ENCODE data around the gene ELK4.
A peak's percentile ranks its signal among the peaks of the same experiment; 100 is the strongest.

ELK4 gene

DNA sequence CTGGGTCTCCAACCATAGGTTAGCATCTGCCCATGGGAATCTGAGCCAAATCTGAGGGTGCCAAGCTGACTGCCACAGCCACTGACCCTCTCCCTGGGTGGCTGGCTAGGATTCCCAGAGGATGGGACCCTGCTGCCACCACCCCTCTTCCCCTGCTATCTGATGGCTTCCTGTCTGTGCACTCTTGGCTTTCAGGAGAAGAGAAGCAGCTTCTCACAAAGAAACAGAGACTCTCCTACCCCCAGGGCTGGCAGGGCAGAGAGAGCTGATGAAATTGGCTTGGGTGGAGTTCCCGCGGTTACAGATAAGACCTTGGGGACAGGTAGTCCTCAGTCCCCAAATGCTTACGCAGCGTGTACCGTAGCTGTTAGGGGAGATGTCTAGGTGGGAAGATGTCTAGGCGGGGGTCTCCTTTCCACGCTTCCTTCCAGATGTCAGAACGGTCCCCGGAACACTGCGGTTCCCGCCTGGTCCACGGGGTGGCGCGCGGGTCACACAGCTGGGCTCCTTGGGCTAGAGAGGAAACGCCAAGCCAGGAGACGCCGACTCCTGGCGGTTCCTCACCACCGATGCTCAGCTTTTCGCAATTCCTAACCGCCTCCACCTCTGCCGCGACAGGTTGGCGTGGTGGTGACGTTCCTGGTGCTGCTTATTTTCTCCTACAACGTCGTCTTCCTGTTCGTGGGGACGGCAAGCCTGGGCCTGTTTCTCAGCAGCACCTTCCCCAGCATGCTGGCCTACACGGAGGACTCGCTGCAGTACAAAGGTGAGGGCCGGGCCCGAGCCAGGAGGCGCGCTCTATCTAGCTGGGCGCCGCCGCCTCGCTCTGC is 40.1 kb downstream of the ELK4 start:
- Histone ChIP-seq H3K18ac (ENCODE audit: low read length) (no peak overlapping the region), H3K4ac (ENCODE audit: low read depth, low read length) (no peak overlapping the region), H2BK5ac (ENCODE audit: low read length) (no peak overlapping the region), H3K27me3 (ENCODE audit: insufficient read depth, low read length, poor library complexity) (no peaks in the 10 kb centered on the region), H3K79me1 (ENCODE audit: low read length) (no peaks in the 10 kb centered on the region), H2BK120ac (ENCODE audit: low read depth, low read length) (no peak overlapping the region), H3K27ac (ENCODE audit: low read depth, low read length) (no peak overlapping the region), H3K79me2 (ENCODE audit: control insufficient read depth, insufficient read depth, low read length) (no peaks in the 10 kb centered on the region), H3K4me1 (ENCODE audit: control insufficient read depth, low read depth, low read length) (no peaks in the 10 kb centered on the region), H2BK15ac (replicated peaks; ENCODE audit: low read depth) (no peak overlapping the region), H3K4me2 (ENCODE audit: low read length) (peak overlapping the region; percentile 39), H3K9ac (ENCODE audit: low read length) (peak overlapping the region; percentile 63), H3K36me3 (ENCODE audit: control insufficient read depth, insufficient read depth, low read length) (no peaks in the 10 kb centered on the region), H4K8ac (ENCODE audit: low read depth, low read length) (no peak overlapping the region), H3K4me3 (ENCODE audit: low read length) (no peak overlapping the region), H3K23ac (ENCODE audit: low read length) (no peak overlapping the region), H4K5ac (ENCODE audit: low read length) (no peak overlapping the region), H2AK5ac (ENCODE audit: low read length) (no peak overlapping the region), H3K56ac (ENCODE audit: low read length) (peak overlapping the region; percentile 88)
- no CpG with 5 or more reads among the region's 40 CpGs for WGBS (ENCODE audit: extremely low coverage, insufficient coverage, low lambda C conversion rate)
- peak; percentile 93 for DNase-seq

DNA sequence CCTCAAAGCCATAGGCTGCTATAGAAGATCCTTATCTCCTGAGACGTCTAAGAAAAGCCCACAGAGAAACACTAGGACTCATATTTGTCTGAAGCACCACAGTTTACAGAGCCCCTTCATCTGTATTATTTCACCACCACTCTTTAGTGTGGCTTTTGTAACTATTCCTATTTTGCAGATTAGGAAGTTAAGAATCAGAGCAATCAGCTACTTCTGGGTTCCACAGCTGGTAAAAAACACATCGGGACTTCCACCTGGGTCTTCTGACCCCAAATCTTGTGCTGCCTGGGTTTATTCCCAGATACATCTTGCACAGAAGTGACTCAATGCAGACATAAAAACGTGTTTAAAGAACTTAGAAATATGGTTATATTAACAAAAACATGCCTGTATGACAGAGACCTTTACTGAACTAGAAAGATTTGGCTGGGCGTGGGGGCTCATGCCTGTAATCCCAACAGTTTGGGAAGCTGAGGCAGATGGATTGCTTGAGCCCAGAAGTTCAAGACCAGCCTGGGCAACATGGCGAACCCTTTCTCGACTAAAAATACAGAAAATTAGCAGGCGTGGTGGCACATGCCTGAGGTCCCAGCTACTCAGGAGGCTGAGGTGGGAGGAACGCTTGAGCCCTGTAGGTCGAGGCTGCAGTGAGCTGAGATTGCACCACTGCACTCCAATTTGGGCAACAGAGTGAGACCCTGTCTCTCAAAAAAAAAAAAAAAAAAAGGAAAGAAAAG is 40.9 kb downstream of the ELK4 start:
- no peak overlapping the region for H4K8ac ChIP-seq (ENCODE audit: low read depth, low read length)
- H3K23ac ChIP-seq (ENCODE audit: low read length), result no peak overlapping the region
- H2BK120ac ChIP-seq (ENCODE audit: low read depth, low read length), result no peak overlapping the region
- no peak overlapping the region for H3K4me2 ChIP-seq (ENCODE audit: low read length)
- H3K4me3 ChIP-seq (ENCODE audit: low read length), result no peak overlapping the region
- no peak overlapping the region for H3K18ac ChIP-seq (ENCODE audit: low read length)
- H2AK5ac ChIP-seq (ENCODE audit: low read length), result no peak overlapping the region
- H3K79me1 ChIP-seq (ENCODE audit: low read length), result no peaks in the 10 kb centered on the region
- H3K4ac ChIP-seq (ENCODE audit: low read depth, low read length), result no peak overlapping the region
- H3K56ac ChIP-seq (ENCODE audit: low read length), result no peak overlapping the region
- no peaks in the 10 kb centered on the region for H3K27me3 ChIP-seq (ENCODE audit: insufficient read depth, low read length, poor library complexity)
- no peak overlapping the region for H2BK15ac ChIP-seq (replicated peaks; ENCODE audit: low read depth)
- no peak overlapping the region for H2BK5ac ChIP-seq (ENCODE audit: low read length)
- no peaks in the 10 kb centered on the region for H3K36me3 ChIP-seq (ENCODE audit: control insufficient read depth, insufficient read depth, low read length)
- no peak overlapping the region for H3K9ac ChIP-seq (ENCODE audit: low read length)
- no peaks in the 10 kb centered on the region for H3K4me1 ChIP-seq (ENCODE audit: control insufficient read depth, low read depth, low read length)
- DNase-seq, result no peak
- no CpG with 5 or more reads among the region's 9 CpGs for WGBS (ENCODE audit: extremely low coverage, insufficient coverage, low lambda C conversion rate)
- no peak overlapping the region for H4K5ac ChIP-seq (ENCODE audit: low read length)
- H3K27ac ChIP-seq (ENCODE audit: low read depth, low read length), result no peak overlapping the region
- H3K79me2 ChIP-seq (ENCODE audit: control insufficient read depth, insufficient read depth, low read length), result no peaks in the 10 kb centered on the region

GRCh38 chr1:205590457-205590768 is 41.4 kb downstream of the ELK4 start:
- H3K4me1 ChIP-seq (ENCODE audit: control insufficient read depth, low read depth, low read length), result no peaks in the 10 kb centered on the region
- no peak overlapping the region for H2BK120ac ChIP-seq (ENCODE audit: low read depth, low read length)
- no peak overlapping the region for H2BK15ac ChIP-seq (replicated peaks; ENCODE audit: low read depth)
- no peak overlapping the region for H4K5ac ChIP-seq (ENCODE audit: low read length)
- H3K9ac ChIP-seq (ENCODE audit: low read length), result no peak overlapping the region
- H2AK5ac ChIP-seq (ENCODE audit: low read length), result no peak overlapping the region
- no peak overlapping the region for H3K4me3 ChIP-seq (ENCODE audit: low read length)
- H3K56ac ChIP-seq (ENCODE audit: low read length), result no peak overlapping the region
- H4K8ac ChIP-seq (ENCODE audit: low read depth, low read length), result no peak overlapping the region
- no peak overlapping the region for H3K27ac ChIP-seq (ENCODE audit: low read depth, low read length)
- H3K79me2 ChIP-seq (ENCODE audit: control insufficient read depth, insufficient read depth, low read length), result no peaks in the 10 kb centered on the region
- no peak for DNase-seq
- no peaks in the 10 kb centered on the region for H3K36me3 ChIP-seq (ENCODE audit: control insufficient read depth, insufficient read depth, low read length)
- no peaks in the 10 kb centered on the region for H3K79me1 ChIP-seq (ENCODE audit: low read length)
- no peak overlapping the region for H2BK5ac ChIP-seq (ENCODE audit: low read length)
- H3K18ac ChIP-seq (ENCODE audit: low read length), result no peak overlapping the region
- no peak overlapping the region for H3K4ac ChIP-seq (ENCODE audit: low read depth, low read length)
- no peak overlapping the region for H3K23ac ChIP-seq (ENCODE audit: low read length)
- no peaks in the 10 kb centered on the region for H3K27me3 ChIP-seq (ENCODE audit: insufficient read depth, low read length, poor library complexity)
- WGBS (ENCODE audit: extremely low coverage, insufficient coverage, low lambda C conversion rate), result no CpG with 5 or more reads among the region's 5 CpGs
- no peak overlapping the region for H3K4me2 ChIP-seq (ENCODE audit: low read length)

DNA sequence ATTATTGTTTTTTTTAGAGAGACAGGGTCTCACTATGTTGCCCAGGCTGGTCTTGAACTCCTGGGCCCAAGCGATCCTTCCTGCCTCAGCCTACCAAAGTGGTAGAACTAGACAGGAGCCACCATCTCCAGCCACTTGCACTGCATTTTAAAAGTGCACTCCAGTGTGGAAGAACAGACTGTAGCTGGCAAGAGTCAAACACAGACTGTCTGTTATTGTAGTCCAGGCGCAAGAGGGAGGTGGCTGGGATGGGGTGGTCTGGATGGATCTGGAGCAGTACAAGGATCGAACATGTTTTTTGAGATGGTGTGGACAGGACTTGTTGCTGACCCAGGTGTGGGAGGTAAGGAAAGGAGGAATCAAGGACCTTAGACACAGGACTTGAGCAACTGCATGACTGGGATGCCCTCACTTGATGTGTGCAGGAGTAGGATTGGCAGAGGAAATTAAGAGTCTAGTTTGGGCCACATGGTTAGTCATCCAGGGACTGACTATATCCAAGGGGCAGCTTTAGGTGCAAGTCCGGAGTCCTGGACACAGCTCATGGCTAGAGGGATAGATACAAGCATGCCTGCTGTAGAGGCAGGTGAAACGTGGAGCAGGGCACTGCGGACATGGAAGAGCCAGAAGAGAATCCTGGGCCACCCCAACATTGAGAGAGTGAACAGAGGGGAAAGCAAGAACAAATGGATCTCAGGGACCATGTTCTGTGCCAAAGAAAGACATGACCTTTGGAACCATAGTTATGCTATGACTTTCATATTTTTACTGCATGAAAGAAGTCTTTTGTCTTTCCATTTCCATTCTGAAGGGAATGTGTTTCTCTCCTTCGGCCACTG is 42.0 kb downstream of the ELK4 start:
- H3K79me2 ChIP-seq (ENCODE audit: control insufficient read depth, insufficient read depth, low read length), result no peaks in the 10 kb centered on the region
- DNase-seq, result no peak
- no peaks in the 10 kb centered on the region for H3K27me3 ChIP-seq (ENCODE audit: insufficient read depth, low read length, poor library complexity)
- no peak overlapping the region for H3K56ac ChIP-seq (ENCODE audit: low read length)
- H2BK5ac ChIP-seq (ENCODE audit: low read length), result no peak overlapping the region
- no peaks in the 10 kb centered on the region for H3K36me3 ChIP-seq (ENCODE audit: control insufficient read depth, insufficient read depth, low read length)
- H2BK120ac ChIP-seq (ENCODE audit: low read depth, low read length), result no peak overlapping the region
- no CpG with 5 or more reads among the region's 7 CpGs for WGBS (ENCODE audit: extremely low coverage, insufficient coverage, low lambda C conversion rate)
- no peak overlapping the region for H4K5ac ChIP-seq (ENCODE audit: low read length)
- no peaks in the 10 kb centered on the region for H3K4me1 ChIP-seq (ENCODE audit: control insufficient read depth, low read depth, low read length)
- H3K18ac ChIP-seq (ENCODE audit: low read length), result no peak overlapping the region
- no peak overlapping the region for H3K23ac ChIP-seq (ENCODE audit: low read length)
- H3K4me3 ChIP-seq (ENCODE audit: low read length), result no peak overlapping the region
- no peak overlapping the region for H2BK15ac ChIP-seq (replicated peaks; ENCODE audit: low read depth)
- no peaks in the 10 kb centered on the region for H3K79me1 ChIP-seq (ENCODE audit: low read length)
- no peak overlapping the region for H3K4me2 ChIP-seq (ENCODE audit: low read length)
- no peak overlapping the region for H3K27ac ChIP-seq (ENCODE audit: low read depth, low read length)
- H3K9ac ChIP-seq (ENCODE audit: low read length), result no peak overlapping the region
- H4K8ac ChIP-seq (ENCODE audit: low read depth, low read length), result no peak overlapping the region
- no peak overlapping the region for H3K4ac ChIP-seq (ENCODE audit: low read depth, low read length)
- H2AK5ac ChIP-seq (ENCODE audit: low read length), result no peak overlapping the region

- no peak overlapping the region for H3K4ac ChIP-seq (ENCODE audit: low read depth, low read length)
- H3K27ac ChIP-seq (ENCODE audit: low read depth, low read length), result no peak overlapping the region
- no peak overlapping the region for H3K4me3 ChIP-seq (ENCODE audit: low read length)
- H3K4me1 ChIP-seq (ENCODE audit: control insufficient read depth, low read depth, low read length), result no peaks in the 10 kb centered on the region
- no peak for DNase-seq
- no peaks in the 10 kb centered on the region for H3K36me3 ChIP-seq (ENCODE audit: control insufficient read depth, insufficient read depth, low read length)
- H3K79me2 ChIP-seq (ENCODE audit: control insufficient read depth, insufficient read depth, low read length), result no peaks in the 10 kb centered on the region
- no peak overlapping the region for H3K23ac ChIP-seq (ENCODE audit: low read length)
- no peak overlapping the region for H4K5ac ChIP-seq (ENCODE audit: low read length)
- no peak overlapping the region for H2BK120ac ChIP-seq (ENCODE audit: low read depth, low read length)
- H3K18ac ChIP-seq (ENCODE audit: low read length), result no peak overlapping the region
- H3K79me1 ChIP-seq (ENCODE audit: low read length), result no peaks in the 10 kb centered on the region
- no peak overlapping the region for H2BK5ac ChIP-seq (ENCODE audit: low read length)
- H2BK15ac ChIP-seq (replicated peaks; ENCODE audit: low read depth), result no peak overlapping the region
- WGBS (ENCODE audit: extremely low coverage, insufficient coverage, low lambda C conversion rate), result no CpG with 5 or more reads among the region's 7 CpGs
- H2AK5ac ChIP-seq (ENCODE audit: low read length), result no peak overlapping the region
- no peak overlapping the region for H3K9ac ChIP-seq (ENCODE audit: low read length)
- no peak overlapping the region for H4K8ac ChIP-seq (ENCODE audit: low read depth, low read length)
- no peak overlapping the region for H3K4me2 ChIP-seq (ENCODE audit: low read length)
- H3K27me3 ChIP-seq (ENCODE audit: insufficient read depth, low read length, poor library complexity), result no peaks in the 10 kb centered on the region
- no peak overlapping the region for H3K56ac ChIP-seq (ENCODE audit: low read length)
Observed at GRCh38 chr1:205589046-205589445, 42.8 kb downstream of the ELK4 start.
